ENCODE measurements around the gene TOP2B.

Gene TOP2B

DNA sequence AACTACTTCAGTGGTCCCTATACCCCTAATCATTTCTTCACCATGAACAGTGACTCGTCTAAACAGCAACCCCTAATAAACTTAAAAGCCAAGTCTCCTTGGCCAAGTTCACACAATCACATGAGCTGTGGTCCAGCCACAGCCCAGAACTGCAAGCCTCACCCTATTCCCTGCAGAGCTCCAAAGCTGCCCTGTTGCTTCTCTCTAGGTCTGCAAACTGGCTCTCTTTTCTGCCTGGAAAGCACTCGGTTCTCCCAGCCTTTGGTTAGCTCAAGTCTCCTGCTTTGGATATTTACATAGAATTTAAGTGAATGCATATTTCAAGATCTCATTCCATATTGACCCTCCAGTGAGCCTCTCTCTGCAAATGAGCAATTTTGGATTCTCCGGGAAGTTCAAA is 107.0 kb downstream of the TOP2B start:
- H3K9ac ChIP-seq (ENCODE audit: low read depth, low read length, poor library complexity, severe bottlenecking): no peak overlapping the region

DNA sequence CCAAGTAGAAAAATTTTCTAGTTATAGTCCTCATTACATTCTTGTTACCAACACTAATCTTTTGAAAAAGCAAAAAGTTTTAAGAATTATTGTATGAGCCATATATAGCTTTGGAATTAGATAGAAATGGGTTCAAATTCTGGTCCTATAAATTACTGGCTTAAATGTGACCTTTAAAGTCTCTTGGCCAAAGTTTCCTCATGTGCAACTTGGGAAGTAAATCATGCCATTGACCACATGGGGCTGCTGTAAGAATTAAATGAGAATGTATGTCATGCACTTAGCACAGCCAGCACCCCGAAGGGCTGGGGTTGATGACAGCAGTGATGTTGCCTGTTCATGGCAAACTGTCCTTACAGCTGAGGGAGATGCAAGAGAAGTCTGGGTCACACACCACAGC is 108.3 kb downstream of the TOP2B start:
- Histone ChIP-seq H3K79me2 (ENCODE audit: insufficient read depth, low read length) (no peaks in the 10 kb centered on the region), H3K9me3 (ENCODE audit: insufficient read depth, low read depth, low read length) (no peaks in the 10 kb centered on the region), H3K4me1 (ENCODE audit: insufficient read depth, low read length, poor library complexity, severe bottlenecking) (no peaks in the 10 kb centered on the region), H4K20me1 (ENCODE audit: insufficient read depth, low read length, poor library complexity, severe bottlenecking) (no peaks in the 10 kb centered on the region), H3K4me2 (ENCODE audit: low read depth, low read length, poor library complexity, severe bottlenecking) (no peak overlapping the region), H3K4me3 (ENCODE audit: low read length, poor library complexity, severe bottlenecking) (no peak overlapping the region), H3F3A (ENCODE audit: low read depth) (no peaks in the 10 kb centered on the region), H3K9me2 (replicated peaks; ENCODE audit: low read depth, low read length) (no peaks in the 10 kb centered on the region), H2AFZ (ENCODE audit: low read length) (no peak overlapping the region), H3K9ac (ENCODE audit: low read depth, low read length, poor library complexity, severe bottlenecking) (no peak overlapping the region), H3K36me3 (ENCODE audit: insufficient read depth, low read length) (no peaks in the 10 kb centered on the region), H3K27me3 (ENCODE audit: insufficient read depth, low read length, poor library complexity, severe bottlenecking) (no peaks in the 10 kb centered on the region)
- TF ChIP-seq EZH2phosphoT487 (IDR thresholded peaks at IDR 0.05; ENCODE audit: borderline replicate concordance): no peak
- TF ChIP-seq, protein P1, sequence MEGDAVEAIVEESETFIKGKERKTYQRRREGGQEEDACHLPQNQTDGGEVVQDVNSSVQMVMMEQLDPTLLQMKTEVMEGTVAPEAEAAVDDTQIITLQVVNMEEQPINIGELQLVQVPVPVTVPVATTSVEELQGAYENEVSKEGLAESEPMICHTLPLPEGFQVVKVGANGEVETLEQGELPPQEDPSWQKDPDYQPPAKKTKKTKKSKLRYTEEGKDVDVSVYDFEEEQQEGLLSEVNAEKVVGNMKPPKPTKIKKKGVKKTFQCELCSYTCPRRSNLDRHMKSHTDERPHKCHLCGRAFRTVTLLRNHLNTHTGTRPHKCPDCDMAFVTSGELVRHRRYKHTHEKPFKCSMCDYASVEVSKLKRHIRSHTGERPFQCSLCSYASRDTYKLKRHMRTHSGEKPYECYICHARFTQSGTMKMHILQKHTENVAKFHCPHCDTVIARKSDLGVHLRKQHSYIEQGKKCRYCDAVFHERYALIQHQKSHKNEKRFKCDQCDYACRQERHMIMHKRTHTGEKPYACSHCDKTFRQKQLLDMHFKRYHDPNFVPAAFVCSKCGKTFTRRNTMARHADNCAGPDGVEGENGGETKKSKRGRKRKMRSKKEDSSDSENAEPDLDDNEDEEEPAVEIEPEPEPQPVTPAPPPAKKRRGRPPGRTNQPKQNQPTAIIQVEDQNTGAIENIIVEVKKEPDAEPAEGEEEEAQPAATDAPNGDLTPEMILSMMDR (conservative IDR thresholded peaks at IDR 0.05; ENCODE audit: low read length): peak; percentile 23

More for the DNA sequence above, 107.0 kb downstream of the TOP2B start:
- Histone ChIP-seq H2AFZ (ENCODE audit: low read length) (no peak overlapping the region), H3K4me3 (ENCODE audit: low read length, poor library complexity, severe bottlenecking) (no peak overlapping the region), H3K9me2 (replicated peaks; ENCODE audit: low read depth, low read length) (no peaks in the 10 kb centered on the region), H3K9me3 (ENCODE audit: insufficient read depth, low read depth, low read length) (no peaks in the 10 kb centered on the region), H4K20me1 (ENCODE audit: insufficient read depth, low read length, poor library complexity, severe bottlenecking) (no peaks in the 10 kb centered on the region), H3K4me2 (ENCODE audit: low read depth, low read length, poor library complexity, severe bottlenecking) (no peak overlapping the region), H3K27me3 (ENCODE audit: insufficient read depth, low read length, poor library complexity, severe bottlenecking) (no peaks in the 10 kb centered on the region), H3K4me1 (ENCODE audit: insufficient read depth, low read length, poor library complexity, severe bottlenecking) (no peaks in the 10 kb centered on the region), H3K36me3 (ENCODE audit: insufficient read depth, low read length) (no peaks in the 10 kb centered on the region), H3K79me2 (ENCODE audit: insufficient read depth, low read length) (no peaks in the 10 kb centered on the region), H3F3A (ENCODE audit: low read depth) (no peaks in the 10 kb centered on the region)
- TF ChIP-seq, protein P1 (conservative IDR thresholded peaks at IDR 0.05; ENCODE audit: low read length): no peak
- no peak for TF ChIP-seq EZH2phosphoT487 (IDR thresholded peaks at IDR 0.05; ENCODE audit: borderline replicate concordance)

DNA sequence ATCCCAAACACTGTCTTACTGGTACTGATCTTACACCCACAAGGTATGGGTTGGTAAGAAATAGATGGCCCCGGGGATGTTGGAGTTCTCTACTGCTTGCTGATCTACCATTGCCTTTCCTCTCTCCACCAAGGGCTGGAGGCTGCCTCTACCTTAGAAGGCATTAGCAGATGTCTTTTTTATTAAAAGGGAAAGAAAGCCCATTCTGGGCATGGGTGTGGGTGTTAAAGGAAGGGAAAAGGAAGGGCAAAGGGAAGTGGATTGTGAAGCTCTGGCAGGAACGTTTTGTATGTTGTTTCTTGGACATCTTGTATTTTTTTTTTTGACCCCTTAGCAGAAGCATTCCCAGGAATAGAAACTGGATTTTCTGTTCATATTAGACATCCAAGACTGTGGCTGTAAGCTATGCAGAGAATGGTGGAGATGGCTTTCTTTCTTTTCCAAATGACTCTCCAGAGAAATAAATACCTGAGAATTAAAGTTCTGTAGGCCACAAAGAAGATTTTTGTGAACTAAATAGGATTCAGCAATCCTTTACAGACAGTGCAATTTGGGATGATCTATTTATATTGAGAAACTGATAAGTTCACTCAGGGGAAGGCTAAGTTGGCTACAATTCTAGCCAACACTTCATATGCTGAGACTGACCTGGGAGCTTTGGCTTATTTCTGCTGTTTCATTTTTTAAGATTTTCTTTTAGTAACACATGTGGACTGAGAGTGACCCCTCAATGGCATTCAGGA is 108.8 kb downstream of the TOP2B start:
- TF ChIP-seq EZH2phosphoT487 (IDR thresholded peaks at IDR 0.05; ENCODE audit: borderline replicate concordance): no peak
- TF ChIP-seq, protein P1 (conservative IDR thresholded peaks at IDR 0.05; ENCODE audit: low read length): no peak
- Histone ChIP-seq H3K4me1 (ENCODE audit: insufficient read depth, low read length, poor library complexity, severe bottlenecking) (no peaks in the 10 kb centered on the region), H2AFZ (ENCODE audit: low read length) (no peak overlapping the region), H3K4me3 (ENCODE audit: low read length, poor library complexity, severe bottlenecking) (no peak overlapping the region), H3K36me3 (ENCODE audit: insufficient read depth, low read length) (no peaks in the 10 kb centered on the region), H3K9ac (ENCODE audit: low read depth, low read length, poor library complexity, severe bottlenecking) (no peak overlapping the region), H3K9me3 (ENCODE audit: insufficient read depth, low read depth, low read length) (no peaks in the 10 kb centered on the region), H3F3A (ENCODE audit: low read depth) (no peaks in the 10 kb centered on the region), H3K79me2 (ENCODE audit: insufficient read depth, low read length) (no peaks in the 10 kb centered on the region), H4K20me1 (ENCODE audit: insufficient read depth, low read length, poor library complexity, severe bottlenecking) (no peaks in the 10 kb centered on the region), H3K4me2 (ENCODE audit: low read depth, low read length, poor library complexity, severe bottlenecking) (no peak overlapping the region), H3K9me2 (replicated peaks; ENCODE audit: low read depth, low read length) (no peaks in the 10 kb centered on the region), H3K27me3 (ENCODE audit: insufficient read depth, low read length, poor library complexity, severe bottlenecking) (no peaks in the 10 kb centered on the region)
